GM21786 (cell line): ENCODE results near the gene ZBTB46.
"Not testable (repeated sequence)": the region's sequence is repeated elsewhere in the genome, so short reads cannot be mapped to it uniquely, and the experiment has no call there.

Experiments used
- ATAC-seq: cut with Tn5 transposase; IDR thresholded peaks from one replicate; pipeline ENCODE4 v1.9.1; 2021; ENCODE audit not compliant: unreplicated experiment

Gene ZBTB46

GRCh38 chr20:63790572-63791168, 40.4 kb downstream of the ZBTB46 start:
- no peak for ATAC-seq

DNA sequence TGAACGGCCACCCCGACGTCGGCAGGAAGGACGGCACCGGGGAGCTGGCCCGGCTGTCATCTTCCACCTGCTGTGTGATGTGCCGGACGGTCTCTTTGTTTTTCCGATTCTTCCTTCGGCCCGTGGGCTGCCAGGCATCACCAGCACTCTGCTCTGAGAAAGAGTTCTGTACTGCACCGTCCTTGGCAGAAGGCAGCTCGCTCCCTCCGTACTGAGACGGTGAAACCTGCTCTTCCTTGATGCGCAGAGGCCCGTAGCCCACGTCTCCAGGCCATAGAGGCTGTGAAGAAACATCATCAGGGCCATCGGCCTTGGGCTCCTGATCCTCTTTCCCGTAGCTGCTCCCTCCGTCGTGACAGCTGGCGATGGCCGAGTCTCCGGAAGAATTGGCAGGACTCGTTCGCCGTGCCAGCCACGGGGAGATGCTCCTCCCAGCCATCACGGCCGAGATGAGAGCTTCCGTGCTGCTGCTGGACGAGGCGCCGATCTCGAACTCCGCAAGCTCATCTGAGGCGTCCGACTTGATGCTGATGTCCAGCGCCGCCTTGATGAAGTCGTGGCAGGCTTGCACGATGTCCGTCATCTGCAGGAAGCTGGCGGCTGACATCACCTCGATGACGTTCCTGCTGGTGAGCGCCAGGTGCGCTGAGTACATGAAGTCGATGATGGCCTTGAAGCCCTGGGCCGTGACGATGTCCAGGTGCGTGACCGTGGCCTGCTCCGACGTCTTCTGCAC, 41.1 kb downstream of the ZBTB46 start:
- no peak for ATAC-seq

GRCh38 chr20:63787749-63788148, 43.3 kb downstream of the ZBTB46 start:
- ATAC-seq, result no peak

GRCh38 chr20:63787302-63787701, 43.8 kb downstream of the ZBTB46 start:
- ATAC-seq, result no peak

- ATAC-seq, result no peak
Observed at GRCh38 chr20:63785691-63786131, 45.4 kb downstream of the ZBTB46 start.

DNA sequence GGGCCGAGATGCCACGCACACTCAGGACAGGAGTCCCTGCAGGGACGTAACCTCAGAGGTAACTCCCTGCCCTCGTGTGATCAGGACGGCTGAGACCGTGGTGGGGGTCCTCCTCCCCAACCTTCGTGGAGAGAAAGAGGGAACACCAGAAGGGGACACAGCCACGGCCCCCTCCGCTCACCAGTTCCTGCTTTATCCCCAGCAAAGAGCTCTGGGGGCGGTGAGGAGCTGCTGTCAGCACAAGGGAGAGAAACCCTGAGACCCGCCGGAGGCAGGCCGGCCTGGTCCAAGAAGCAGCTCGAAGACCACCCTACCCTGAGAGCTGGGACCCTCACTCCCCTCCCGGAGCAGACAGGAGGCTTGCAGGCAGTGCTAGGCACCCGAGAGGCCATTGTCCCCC, 47.1 kb downstream of the ZBTB46 start:
- ATAC-seq, result no peak

- no peak for ATAC-seq
Observed at GRCh38 chr20:63782521-63782971, 48.5 kb downstream of the ZBTB46 start.

DNA sequence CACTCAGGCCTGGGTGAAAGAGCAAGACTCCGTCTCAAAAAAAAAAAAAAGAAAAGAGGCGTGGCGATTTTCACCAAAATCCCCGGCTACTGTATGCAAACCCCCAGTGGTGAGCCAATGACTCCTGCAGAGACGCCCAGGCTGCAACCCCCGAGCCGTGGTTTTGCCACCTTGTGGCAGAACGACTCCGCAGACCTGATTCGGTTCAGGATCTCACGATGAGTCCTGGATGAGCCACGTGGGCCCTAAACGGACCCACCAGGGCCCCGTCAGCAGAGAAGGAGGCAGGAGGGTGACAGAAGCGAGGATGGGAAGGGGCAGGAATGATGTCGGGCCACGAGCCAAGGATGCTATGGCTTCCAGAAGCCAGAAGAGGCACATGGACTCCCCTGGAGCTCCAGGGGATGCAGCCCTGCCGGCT, 49.0 kb downstream of the ZBTB46 start:
- ATAC-seq, result no peak

DNA sequence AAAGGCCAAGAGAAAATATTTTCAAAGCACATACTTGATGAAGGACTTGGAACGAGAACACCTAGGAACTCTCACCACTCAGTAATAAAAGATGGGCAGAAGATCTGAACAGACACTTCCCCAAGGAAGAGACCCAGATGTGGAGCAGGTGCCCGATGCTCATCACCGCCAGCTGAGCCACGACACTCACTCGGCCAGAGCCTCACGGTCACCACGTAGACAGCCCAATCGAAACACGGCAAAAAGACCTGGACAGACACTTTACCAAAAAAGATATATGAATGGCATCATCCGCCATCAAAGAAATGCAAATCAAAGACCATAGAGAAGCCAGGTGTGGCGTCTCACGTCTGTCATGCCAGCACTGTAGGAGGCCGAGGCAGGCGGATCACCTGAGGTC, 49.9 kb downstream of the ZBTB46 start:
- ATAC-seq, result no peak

- no peak for ATAC-seq
Observed at GRCh38 chr20:63778857-63779256, 52.2 kb downstream of the ZBTB46 start.

DNA sequence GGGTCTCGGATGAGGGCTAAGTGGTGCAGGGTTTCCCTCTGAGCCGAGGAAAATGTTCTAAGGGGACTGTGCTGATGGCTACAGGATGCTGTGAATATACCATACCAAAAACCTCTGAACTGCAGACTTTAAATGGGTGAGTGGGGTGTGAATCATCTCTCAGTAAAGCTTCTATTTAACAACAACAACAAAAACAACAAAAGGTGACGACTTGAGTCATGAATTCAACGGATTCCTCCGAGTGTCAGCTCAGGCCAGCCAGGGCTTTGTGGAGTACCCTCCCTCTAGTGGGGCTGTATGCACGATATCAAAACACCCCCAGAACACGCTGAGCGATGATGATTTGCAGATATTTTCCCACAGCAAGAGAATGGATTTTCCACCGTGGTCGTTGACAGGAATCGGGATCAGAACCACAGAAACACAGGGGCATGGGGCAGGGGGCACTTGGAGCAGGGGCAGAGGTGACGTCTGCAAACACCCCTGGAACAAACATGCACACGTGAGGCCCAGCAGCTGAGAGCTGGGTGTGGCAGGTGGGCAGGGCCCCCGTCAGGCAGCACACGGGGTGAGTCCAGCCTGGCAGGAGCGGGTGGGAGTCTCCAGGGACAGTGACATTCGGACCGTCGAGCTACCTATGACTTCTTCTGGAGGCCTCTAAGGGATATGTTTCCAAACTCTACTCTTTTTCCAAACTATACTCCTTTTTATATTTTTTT, 52.9 kb downstream of the ZBTB46 start:
- ATAC-seq, result no peak

- no peak for ATAC-seq
Observed at GRCh38 chr20:63777614-63778013, 53.5 kb downstream of the ZBTB46 start.

GRCh38 chr20:63776875-63777274, 54.2 kb downstream of the ZBTB46 start:
- not testable (repeated sequence) for ATAC-seq

DNA sequence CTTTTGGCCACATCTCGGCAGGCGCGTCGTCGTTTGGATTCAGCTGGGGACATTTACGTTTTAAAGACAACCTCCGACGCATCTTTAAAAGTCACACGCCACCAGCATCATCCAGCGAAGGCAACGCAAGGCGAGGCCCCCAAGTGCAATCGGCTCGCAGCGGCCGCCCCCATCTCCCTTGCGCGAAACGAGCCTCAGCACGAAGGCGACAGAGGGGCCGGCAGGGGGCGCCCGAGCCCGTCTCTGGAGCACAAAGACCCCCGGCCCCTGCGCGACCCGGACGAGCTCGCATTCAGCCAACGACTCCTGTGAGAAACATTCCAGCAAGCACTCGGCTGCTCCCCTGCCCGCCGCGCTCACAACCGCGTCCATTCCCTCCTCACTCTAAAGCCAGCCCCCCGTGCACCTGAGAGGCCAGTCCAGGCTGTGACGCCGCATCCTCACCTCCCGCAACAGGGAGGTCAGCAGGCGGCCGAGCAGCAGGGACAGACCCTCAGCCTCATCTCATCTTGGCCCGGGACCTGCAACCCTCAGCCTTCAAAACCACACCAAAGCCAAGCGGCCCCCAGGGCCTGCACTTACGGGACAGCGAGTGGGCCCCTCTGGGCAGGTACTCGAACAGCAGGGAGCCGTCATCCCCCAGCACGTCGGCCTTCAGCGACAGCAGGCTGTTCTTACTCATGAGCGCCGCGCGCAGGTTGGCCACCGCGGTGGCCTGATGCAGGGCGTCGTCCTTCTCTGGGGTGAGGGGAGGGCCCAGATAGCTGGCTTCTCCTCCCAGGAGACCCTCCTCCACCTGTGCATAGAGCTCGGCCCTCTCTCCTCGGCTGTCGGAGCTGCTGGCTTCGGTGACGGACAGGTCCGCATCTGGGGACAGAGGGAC, 55.7 kb downstream of the ZBTB46 start:
- ATAC-seq, result no peak

DNA sequence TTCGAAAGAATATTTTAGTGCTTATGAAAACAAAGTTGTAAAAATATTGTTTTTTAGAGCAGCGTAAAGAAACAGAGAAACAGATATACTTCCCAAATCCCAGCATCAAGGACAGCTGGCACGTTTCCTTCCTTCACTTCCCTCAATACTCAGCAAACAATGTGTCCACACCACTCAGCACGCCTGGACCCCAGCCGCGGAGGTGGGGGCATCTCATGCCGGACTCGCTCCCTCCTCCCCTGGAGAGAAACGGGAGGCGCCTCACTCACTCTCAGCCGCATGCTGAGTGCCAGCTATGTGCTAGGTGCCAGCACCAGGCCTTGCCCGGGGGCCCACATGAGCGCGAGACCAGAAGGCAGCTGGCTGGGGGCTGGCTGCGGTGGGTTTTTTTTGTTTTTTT, 56.8 kb downstream of the ZBTB46 start:
- ATAC-seq, result no peak

DNA sequence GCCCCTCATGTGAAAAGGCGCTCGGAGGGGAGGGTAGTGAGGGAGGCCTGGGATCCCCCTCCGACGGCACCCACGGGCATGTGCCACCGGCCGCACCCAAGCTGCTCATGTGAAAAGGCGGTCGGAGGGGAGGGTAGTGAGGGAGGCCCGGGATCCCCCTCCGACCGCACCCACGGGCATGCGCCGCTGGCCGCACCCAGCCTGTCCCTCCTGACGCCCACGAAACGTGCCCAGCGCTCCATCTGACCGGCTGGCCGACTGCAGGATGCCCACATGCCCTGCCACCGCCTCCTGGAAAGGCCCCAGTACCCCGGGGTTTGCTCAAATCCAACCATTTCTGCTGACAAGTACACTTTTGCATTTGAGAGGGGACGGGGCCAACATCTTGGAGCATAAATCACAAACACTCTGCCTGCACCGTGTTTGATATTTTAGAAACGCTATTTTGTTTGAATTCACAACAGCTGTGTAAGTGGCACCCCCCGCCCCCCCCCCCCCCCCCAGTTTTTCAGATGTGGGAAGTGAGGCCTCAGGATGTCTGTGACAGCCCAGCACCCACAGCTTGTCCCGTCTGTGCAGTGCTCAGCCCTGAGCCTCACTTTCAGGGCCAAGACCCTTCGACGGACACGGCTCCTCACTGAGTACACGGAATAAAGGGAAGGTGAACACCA, 57.4 kb downstream of the ZBTB46 start:
- no peak for ATAC-seq

DNA sequence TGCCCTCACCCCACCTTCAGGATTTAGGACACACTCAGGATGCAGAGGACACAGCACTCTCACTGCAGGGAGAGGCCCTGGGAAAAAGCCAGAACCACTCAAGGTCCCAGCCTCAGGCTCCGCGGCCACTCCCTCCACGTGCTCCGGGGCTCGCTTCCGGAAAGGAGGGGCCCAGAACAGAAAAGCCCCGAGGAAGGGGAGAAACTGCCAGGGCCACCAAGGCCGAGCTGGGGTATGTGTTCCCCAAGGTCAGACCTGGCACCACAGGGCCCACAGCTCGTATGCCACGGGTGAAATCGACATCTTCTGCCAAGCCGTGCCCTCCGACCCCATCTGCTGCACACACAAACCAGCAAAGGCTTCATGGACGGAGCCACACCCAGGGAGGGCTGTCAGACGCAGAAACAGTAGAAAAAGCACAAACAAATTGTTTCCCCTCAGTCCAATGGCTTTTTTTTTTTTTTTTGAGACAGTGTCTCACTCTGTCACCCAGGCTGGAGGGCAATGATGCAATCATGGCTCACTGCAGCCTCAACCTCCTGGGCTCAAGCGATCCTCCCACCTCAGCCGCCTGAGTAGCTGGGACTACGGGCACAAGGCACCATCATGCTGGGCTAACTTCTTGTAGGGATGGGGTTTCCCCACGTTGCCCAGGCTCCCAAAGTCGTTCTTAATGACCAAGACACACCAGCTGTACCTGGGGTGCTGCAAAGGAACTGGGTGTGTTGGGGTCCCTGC, 58.1 kb downstream of the ZBTB46 start:
- ATAC-seq, result no peak

DNA sequence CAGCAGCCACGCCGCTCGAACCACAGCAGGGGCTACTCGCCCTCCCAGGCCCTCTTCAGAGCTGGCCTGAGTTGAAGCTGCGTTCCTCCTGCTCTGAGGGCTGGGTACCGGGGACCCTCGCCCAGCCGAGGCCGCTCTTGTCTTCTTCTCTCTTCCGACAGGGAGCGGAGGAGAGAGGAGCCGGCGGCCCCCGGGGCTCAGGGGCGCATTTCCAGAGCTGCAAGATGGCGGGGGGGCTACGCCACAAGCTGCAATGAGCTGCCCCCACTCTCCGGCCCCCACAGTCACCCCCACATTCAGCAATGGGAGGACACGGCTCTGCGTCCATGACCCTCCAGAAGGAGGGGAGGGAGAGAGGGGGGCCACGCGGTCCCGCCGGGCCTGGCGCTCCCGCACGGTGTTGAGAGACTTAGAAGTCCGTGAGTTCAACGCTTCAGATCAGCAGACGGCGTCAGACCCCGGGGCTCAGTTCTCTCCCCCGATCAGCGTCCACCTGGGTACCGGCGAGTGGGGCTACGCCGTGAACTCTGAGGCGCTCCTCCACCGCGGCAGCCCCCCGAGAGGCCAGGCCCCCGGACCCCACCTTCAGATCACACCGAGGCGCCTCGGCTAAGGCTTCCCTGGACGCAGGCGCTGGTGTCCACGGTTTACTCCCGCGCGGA, 59.9 kb downstream of the ZBTB46 start:
- no peak for ATAC-seq

- no peak for ATAC-seq
Observed at GRCh38 chr20:63769891-63770474, 61.1 kb downstream of the ZBTB46 start.
